H9 (cell line): ENCODE data around the gene BTBD18. TPM values are rescaled to one million over a fixed set of nuclear protein-coding genes. Genes with fewer than 3 reads are reported as not detected.

Experiments used
- DNase-seq: peaks from one replicate; pipeline ENCODE4 v3.0.0-alpha.2; 2017
- H2AFZ ChIP-seq: one replicate; pipeline ENCODE4 v1.6.1; 2013; ENCODE audit warnings: mild to moderate bottlenecking, low read length, control low read depth, moderate library complexity
- H2AK5ac ChIP-seq: 2 replicates; pipeline ENCODE4 v1.6.1; 2013; ENCODE audit warnings: low read length, control low read depth, mixed read lengths; ENCODE audit not compliant: insufficient read length
- H2BK120ac ChIP-seq: one replicate; pipeline ENCODE4 v1.6.1; 2013; ENCODE audit warnings: low read depth, mild to moderate bottlenecking, low read length, control low read depth, inconsistent platforms; ENCODE audit not compliant: poor library complexity, severe bottlenecking
- H2BK12ac ChIP-seq: 2 replicates; pipeline ENCODE4 v1.6.1; 2013; ENCODE audit warnings: low read length, control low read depth, mixed read lengths, low read depth; ENCODE audit not compliant: insufficient read length
- H2BK15ac ChIP-seq: 2 replicates; pipeline ENCODE4 v1.6.1; 2013; ENCODE audit warnings: low read depth, low read length, control low read depth
- H2BK20ac ChIP-seq: one replicate; pipeline ENCODE4 v1.6.1; 2013; ENCODE audit warnings: low read depth, mild to moderate bottlenecking, low read length, control low read depth, inconsistent platforms; ENCODE audit not compliant: poor library complexity, severe bottlenecking
- H2BK5ac ChIP-seq: 2 replicates; pipeline ENCODE4 v1.6.1; 2013; ENCODE audit warnings: low read length, control low read depth, mixed read lengths; ENCODE audit not compliant: insufficient read length
- H3K14ac ChIP-seq: 2 replicates; pipeline ENCODE4 v1.6.1; 2013; ENCODE audit warnings: low read length, control low read depth; ENCODE audit not compliant: insufficient read depth
- H3K18ac ChIP-seq: 2 replicates; pipeline ENCODE4 v1.6.1; 2013; ENCODE audit warnings: low read depth, mild to moderate bottlenecking, mixed read lengths, low read length, control low read depth; ENCODE audit not compliant: insufficient read length
- H3K23ac ChIP-seq: 2 replicates; pipeline ENCODE4 v1.6.1; 2013; ENCODE audit warnings: low read length, control low read depth, mixed read lengths, low read depth; ENCODE audit not compliant: insufficient read length
- H3K23me2 ChIP-seq: 2 replicates; pipeline ENCODE4 v1.6.1; 2013; ENCODE audit warnings: low read depth, mild to moderate bottlenecking, mixed read lengths, low read length, control low read depth; ENCODE audit not compliant: insufficient read length, poor library complexity, severe bottlenecking
- H3K27ac ChIP-seq: 2 replicates; pipeline ENCODE4 v1.5.1; 2013; ENCODE audit warnings: low read length, control low read depth, mixed read lengths, low read depth; ENCODE audit not compliant: insufficient read length
- H3K27me3 ChIP-seq: 2 replicates; pipeline ENCODE4 v1.6.1; 2013; ENCODE audit warnings: low read length, control low read depth, inconsistent platforms; ENCODE audit not compliant: insufficient read depth
- H3K4ac ChIP-seq: 2 replicates; pipeline ENCODE4 v1.6.1; 2013; ENCODE audit warnings: low read depth, mild to moderate bottlenecking, control low read depth, inconsistent platforms, low read length, moderate library complexity
- H3K4me1 ChIP-seq: 2 replicates; pipeline ENCODE4 v1.6.1; 2013; ENCODE audit warnings: low read length, control low read depth, inconsistent platforms; ENCODE audit not compliant: insufficient read depth
- H3K4me2 ChIP-seq: 2 replicates; pipeline ENCODE4 v1.6.1; 2013; ENCODE audit warnings: low read length, control low read depth, mixed read lengths; ENCODE audit not compliant: insufficient read length, insufficient read depth
- H3K56ac ChIP-seq: 2 replicates; pipeline ENCODE4 v1.6.1; 2013; ENCODE audit warnings: low read depth, mild to moderate bottlenecking, mixed read lengths, low read length, control low read depth; ENCODE audit not compliant: insufficient read length
- H3K79me1 ChIP-seq: 2 replicates; pipeline ENCODE4 v1.6.1; 2013; ENCODE audit warnings: low read depth, mild to moderate bottlenecking, moderate library complexity, low read length, control low read depth, inconsistent platforms; ENCODE audit not compliant: insufficient read depth, poor library complexity, severe bottlenecking
- H3K79me2 ChIP-seq: 2 replicates; pipeline ENCODE4 v1.6.1; 2013; ENCODE audit warnings: low read length, control low read depth, inconsistent platforms; ENCODE audit not compliant: insufficient read depth
- H3K9ac ChIP-seq: 2 replicates; pipeline ENCODE4 v1.6.1; 2013; ENCODE audit warnings: low read length, control low read depth, mixed read lengths; ENCODE audit not compliant: insufficient read length; ENCODE audit errors: extremely low read depth
- H3K9me3 ChIP-seq: one replicate; pipeline ENCODE4 v1.6.1; 2013; ENCODE audit warnings: low read depth, low read length, inconsistent platforms; ENCODE audit not compliant: control insufficient read depth
- H3T11ph ChIP-seq: one replicate; pipeline ENCODE4 v1.6.1; 2013; ENCODE audit warnings: mild to moderate bottlenecking, low read length, control low read depth, inconsistent platforms
- H4K20me1 ChIP-seq: one replicate; pipeline ENCODE4 v1.6.1; 2013; ENCODE audit not compliant: control insufficient read depth, insufficient read length, insufficient read depth
- H4K5ac ChIP-seq: 2 replicates; pipeline ENCODE4 v1.6.1; 2013; ENCODE audit warnings: low read depth, mild to moderate bottlenecking, mixed read lengths, low read length, control low read depth; ENCODE audit not compliant: insufficient read length
- H4K8ac ChIP-seq: replicated peaks from 2 replicates; pipeline ENCODE4 v1.6.1; 2013; ENCODE audit warnings: low read length, control low read depth, mixed read lengths, low read depth; ENCODE audit not compliant: insufficient read length
- H4K91ac ChIP-seq: 2 replicates; pipeline ENCODE4 v1.6.1; 2013; ENCODE audit warnings: low read depth, mild to moderate bottlenecking, moderate library complexity, mixed read lengths, low read length, control low read depth; ENCODE audit not compliant: insufficient read length
- H3K27ac Mint-ChIP-seq, 3 experiments: 2 replicates in 2 of 3; 3 replicates in 1 of 3; pipeline ENCODE4 v1.8.0; 2020 to 2021; ENCODE audit warnings: mixed read lengths in 3 of 3, mild to moderate bottlenecking in 1 of 3, moderate library complexity in 1 of 3
- H3K27me3 Mint-ChIP-seq: 2 replicates; pipeline ENCODE4 v1.8.0; 2021; ENCODE audit warnings: low read depth, mild to moderate bottlenecking, moderate library complexity, mixed read lengths
- H3K36me3 Mint-ChIP-seq, 3 experiments: 2 replicates in 2 of 3; 3 replicates in 1 of 3; pipeline ENCODE4 v1.8.0; 2020 to 2021; ENCODE audit warnings: low read depth in 3 of 3, mixed read lengths in 3 of 3; ENCODE audit not compliant: insufficient read depth in 1 of 3
- H3K4me1 Mint-ChIP-seq, 2 experiments: 2 replicates each; pipeline ENCODE4 v1.8.0; 2020; ENCODE audit warnings: mixed read lengths in 2 of 2
- H3K4me3 Mint-ChIP-seq, 2 experiments: 2 replicates in 1 of 2; 3 replicates in 1 of 2; pipeline ENCODE4 v1.8.0; 2020 to 2021; ENCODE audit warnings: mild to moderate bottlenecking in 2 of 2, mixed read lengths in 2 of 2, moderate library complexity in 1 of 2
- H3K9me3 Mint-ChIP-seq, 2 experiments: 2 replicates in 1 of 2; 3 replicates in 1 of 2; pipeline ENCODE4 v1.8.0; 2020; ENCODE audit warnings: mild to moderate bottlenecking in 2 of 2, mixed read lengths in 2 of 2, moderate library complexity in 1 of 2
- CTCF ChIP-seq: fragments of 200-600 bp; sonication (generic); conservative IDR thresholded peaks from 3 replicates; pipeline ENCODE4 v1.8.0; 2021; ENCODE audit warnings: antibody characterized with exemption, mild to moderate bottlenecking
- total RNA-seq: library from RNA; stranded (reverse); gene quantifications from 2 replicates; pipeline ENCODE4 v1.2.1, GENCODE V29; 2021

The BTBD18 gene
- total RNA-seq, 1 experiment from 2014 or later: not detected

GRCh38 chr11:57792870-57793269 lies 41.3 kb upstream of the BTBD18 start:
- DNase-seq: no peak
- Mint-ChIP-seq H3K9me3 (no peaks in the 10 kb centered on the region), H3K4me1 (peaks cover 19 to 25% of the 10 kb centered on the region in 2 experiments), H3K36me3 (peaks cover 26 to 61% (median 61%) of the 10 kb centered on the region in 3 experiments), H3K27me3 (no peaks in the 10 kb centered on the region), H3K27ac (peak overlapping the region; percentile 6 to 80 (median 71); a peak in 4 of 7 replicates), H3K4me3 (no peak overlapping the region)
- Histone ChIP-seq H2BK20ac (no peak overlapping the region), H3K23ac (no peak overlapping the region), H3K27ac (no peak overlapping the region), H2AFZ (no peak overlapping the region), H3K23me2 (no peaks in the 10 kb centered on the region), H3K4me2 (no peak overlapping the region), H3K9ac (no peak overlapping the region), H2BK120ac (no peak overlapping the region), H3K9me3 (no peaks in the 10 kb centered on the region), H4K91ac (no peak overlapping the region), H2BK5ac (no peak overlapping the region), H2BK12ac (no peak overlapping the region), H3K27me3 (no peaks in the 10 kb centered on the region), H2AK5ac (no peak overlapping the region), H3K4ac (no peak overlapping the region), H3K79me1 (peaks cover 15% of the 10 kb centered on the region), H4K8ac (no peak overlapping the region), H3K14ac (no peak overlapping the region), H3T11ph (no peak overlapping the region), H3K79me2 (peaks cover 19% of the 10 kb centered on the region; the same call in 1 of the 2 replicates), H4K5ac (no peak overlapping the region), H3K56ac (no peak overlapping the region), H3K4me1 (peaks cover 6% of the 10 kb centered on the region; the same call in 1 of the 2 replicates), H3K18ac (no peak overlapping the region), H4K20me1 (no peaks in the 10 kb centered on the region), H2BK15ac (no peak overlapping the region)
- TF ChIP-seq CTCF: no peak
